OCI-LY7 (cell line): ENCODE results near the gene HRCT1. TPM values are rescaled to one million over a fixed set of nuclear protein-coding genes. Genes with fewer than 3 reads are reported as not detected.

ENCODE experiments used
- BruUV-seq: library from RNA; stranded (reverse); fragments of 400-500 nt; replicated peaks from 2 replicates; lab custom pipeline; 2021; lab: Mats Ljungman, UMichigan
- CTCF ChIA-PET: fragments of 300-600 bp; sonication (Branson Sonifier 250); formaldehyde crosslinking; loops from one replicate; lab custom pipeline; 2022; ENCODE audit warnings: antibody characterized with exemption; ENCODE audit not compliant: unreplicated experiment; lab: Charles Lee
- POLR2A ChIA-PET: fragments of 300-600 bp; sonication (Branson Sonifier 250); formaldehyde crosslinking; loops from one replicate; lab custom pipeline; 2022; ENCODE audit warnings: antibody characterized with exemption; lab: Charles Lee
- DNase-seq: peaks from one replicate; pipeline ENCODE4 v3.0.0-alpha.2; 2015; ENCODE audit warnings: low spot score
- H2AFZ ChIP-seq: fragments of 200-600 bp; sonication (generic), shearing (Covaris generic); 2 replicates; pipeline ENCODE4 v1.6.1; 2014; ENCODE audit warnings: mild to moderate bottlenecking, antibody characterized with exemption, low read length, moderate library complexity
- H3K27ac ChIP-seq: fragments of 200-600 bp; sonication (generic); 2 replicates; pipeline ENCODE4 v1.5.1; 2014; ENCODE audit warnings: mixed run types, low read depth, mild to moderate bottlenecking, moderate library complexity, low read length, inconsistent platforms; ENCODE audit not compliant: poor library complexity, severe bottlenecking
- H3K36me3 ChIP-seq: fragments of 200-600 bp; sonication (generic); 2 replicates; pipeline ENCODE4 v1.6.1; 2014; ENCODE audit warnings: mild to moderate bottlenecking, antibody characterized with exemption, low read length, moderate library complexity, mixed read lengths; ENCODE audit not compliant: insufficient read depth
- H3K4me1 ChIP-seq: fragments of 200-600 bp; sonication (generic); 2 replicates; pipeline ENCODE4 v1.5.1; 2014; ENCODE audit warnings: mild to moderate bottlenecking, low read length; ENCODE audit not compliant: insufficient read depth, poor library complexity, severe bottlenecking
- H3K4me2 ChIP-seq: fragments of 200-600 bp; sonication (generic); 2 replicates; pipeline ENCODE4 v1.6.1; 2014; ENCODE audit warnings: mild to moderate bottlenecking, low read length
- H3K4me3 ChIP-seq: fragments of 200-600 bp; sonication (generic); 2 replicates; pipeline ENCODE4 v1.5.1; 2014; ENCODE audit warnings: mild to moderate bottlenecking, low read depth, low read length; ENCODE audit not compliant: poor library complexity, severe bottlenecking
- H3K79me2 ChIP-seq: fragments of 200-600 bp; sonication (generic); 2 replicates; pipeline ENCODE4 v1.6.1; 2016; ENCODE audit warnings: low read depth, mild to moderate bottlenecking, low read length, moderate library complexity, mixed read lengths; ENCODE audit not compliant: insufficient read depth
- H3K9me2 ChIP-seq: fragments of 200-600 bp; sonication (generic); 2 replicates; pipeline ENCODE4 v1.6.1; 2016; ENCODE audit warnings: mild to moderate bottlenecking, low read length, mixed read lengths; ENCODE audit not compliant: insufficient read depth
- H3K9me3 ChIP-seq: fragments of 200-600 bp; sonication (generic); 2 replicates; pipeline ENCODE4 v1.6.1; 2014; ENCODE audit warnings: mild to moderate bottlenecking, mixed run types, low read length, mixed read lengths
- H4K20me1 ChIP-seq: fragments of 200-600 bp; sonication (generic); 2 replicates; pipeline ENCODE4 v1.6.1; 2014; ENCODE audit warnings: mild to moderate bottlenecking, antibody characterized with exemption, low read length, moderate library complexity, mixed read lengths; ENCODE audit not compliant: insufficient read depth
- EZH2phosphoT487 ChIP-seq: fragments of 200-600 bp; sonication (generic); IDR thresholded peaks from 2 replicates; pipeline ENCODE4 v1.6.1; 2018; ENCODE audit warnings: low read depth, borderline replicate concordance, mild to moderate bottlenecking, mixed run types, antibody characterized with exemption, low read length, moderate library complexity, mixed read lengths
- intact Hi-C: fragments of 100-400 bp; cut with micrococcal nuclease; formaldehyde crosslinking; loops from one replicate; pipeline ENCODE4 v1.10.0; 2022; ENCODE audit not compliant: unreplicated experiment
- total RNA-seq, 2 experiments: library from RNA; depleted of rRNA in 1 of 2; stranded (reverse); fragments of >200 nt in 1 of 2; shearing (Covaris generic) in 1 of 2; gene quantifications; 2 replicates each; pipeline ENCODE4 v1.2.3, GENCODE V29; 2014 to 2022
- TF ChIP-seq, protein P1 (sequence below): fragments of 200-600 bp; sonication (generic); conservative IDR thresholded peaks from 2 replicates; pipeline ENCODE4 v1.5.1; 2014; ENCODE audit warnings: mild to moderate bottlenecking, antibody characterized with exemption, low read length, moderate library complexity, mixed read lengths

The HRCT1 gene
- total RNA-seq, 2 experiments from 2014 or later = not detected

DNA sequence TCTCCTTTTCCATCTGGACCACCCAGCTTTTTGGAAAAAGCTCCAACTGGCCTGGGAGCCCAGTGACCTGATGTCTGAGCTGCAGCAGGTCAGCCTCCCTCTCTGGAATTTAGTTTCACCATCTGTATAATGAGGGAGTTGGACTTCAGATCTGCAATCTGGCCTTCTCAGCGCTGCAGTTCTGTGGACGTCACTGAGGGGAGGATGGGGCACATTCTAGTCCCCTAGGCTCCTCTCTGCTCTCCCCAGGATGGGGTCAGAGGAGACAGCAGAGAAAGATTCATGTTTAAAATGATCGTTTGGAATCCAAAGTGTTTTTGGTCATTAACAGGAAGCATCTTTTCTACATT is 46.0 kb upstream of the HRCT1 start:
- DNase-seq = no peak

DNA sequence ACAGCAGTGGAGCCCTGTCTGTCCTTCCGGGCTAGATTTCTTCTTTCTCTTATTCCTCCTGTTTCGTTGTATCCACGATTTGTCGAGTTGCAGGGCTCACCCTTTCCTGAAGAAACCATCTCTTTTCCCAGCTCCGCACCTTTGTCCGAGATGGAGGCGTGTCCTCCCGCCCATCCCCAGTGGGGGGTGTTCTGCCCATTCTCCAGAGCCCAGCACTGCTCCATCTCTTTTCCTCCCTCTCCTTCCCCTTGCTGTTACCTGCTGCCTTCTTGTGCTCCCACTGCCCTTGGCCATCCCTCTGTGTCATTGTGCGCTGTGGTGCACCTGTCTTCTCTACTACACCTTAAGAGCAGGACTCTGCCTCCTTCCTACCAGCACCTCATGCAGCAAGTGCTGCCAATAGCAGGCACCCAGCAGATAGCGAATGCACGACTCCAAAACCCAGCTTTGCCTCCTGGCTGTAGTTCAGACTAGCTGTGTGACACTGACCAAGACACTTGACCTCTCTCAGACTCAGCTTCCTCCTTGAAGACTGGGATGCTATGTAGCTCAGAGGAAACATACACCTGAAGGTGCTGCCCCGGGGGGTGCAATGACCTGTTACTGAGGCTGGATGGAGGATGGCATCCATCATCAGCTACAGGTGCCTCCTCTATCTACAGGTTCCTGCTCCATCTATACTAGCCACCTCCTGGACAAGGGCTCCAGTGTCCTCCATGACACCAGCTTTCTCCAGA is 44.7 kb upstream of the HRCT1 start:
- H3K4me1 ChIP-seq = no peaks in the 10 kb centered on the region
- H3K4me3 ChIP-seq = no peak overlapping the region
- TF ChIP-seq EZH2phosphoT487 = no peak
- TF ChIP-seq, protein P1, sequence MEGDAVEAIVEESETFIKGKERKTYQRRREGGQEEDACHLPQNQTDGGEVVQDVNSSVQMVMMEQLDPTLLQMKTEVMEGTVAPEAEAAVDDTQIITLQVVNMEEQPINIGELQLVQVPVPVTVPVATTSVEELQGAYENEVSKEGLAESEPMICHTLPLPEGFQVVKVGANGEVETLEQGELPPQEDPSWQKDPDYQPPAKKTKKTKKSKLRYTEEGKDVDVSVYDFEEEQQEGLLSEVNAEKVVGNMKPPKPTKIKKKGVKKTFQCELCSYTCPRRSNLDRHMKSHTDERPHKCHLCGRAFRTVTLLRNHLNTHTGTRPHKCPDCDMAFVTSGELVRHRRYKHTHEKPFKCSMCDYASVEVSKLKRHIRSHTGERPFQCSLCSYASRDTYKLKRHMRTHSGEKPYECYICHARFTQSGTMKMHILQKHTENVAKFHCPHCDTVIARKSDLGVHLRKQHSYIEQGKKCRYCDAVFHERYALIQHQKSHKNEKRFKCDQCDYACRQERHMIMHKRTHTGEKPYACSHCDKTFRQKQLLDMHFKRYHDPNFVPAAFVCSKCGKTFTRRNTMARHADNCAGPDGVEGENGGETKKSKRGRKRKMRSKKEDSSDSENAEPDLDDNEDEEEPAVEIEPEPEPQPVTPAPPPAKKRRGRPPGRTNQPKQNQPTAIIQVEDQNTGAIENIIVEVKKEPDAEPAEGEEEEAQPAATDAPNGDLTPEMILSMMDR = no peak
- no peaks in the 10 kb centered on the region for H3K79me2 ChIP-seq
- H2AFZ ChIP-seq = no peak overlapping the region
- H3K27ac ChIP-seq = no peak overlapping the region
- no TSS peak for BruUV-seq
- H4K20me1 ChIP-seq = no peaks in the 10 kb centered on the region
- intact Hi-C loops = no loop called here
- H3K9me2 ChIP-seq = no peaks in the 10 kb centered on the region
- DNase-seq = no peak
- ChIA-PET POLR2A (interaction anchor here (1.2 kb wide), 1 partner anchor 133 kb away, joined by 3 read pairs; no protein-coding TSS in a partner anchor), CTCF (no interaction called here)
- no peaks in the 10 kb centered on the region for H3K9me3 ChIP-seq
- no peaks in the 10 kb centered on the region for H3K36me3 ChIP-seq
- H3K4me2 ChIP-seq = no peak overlapping the region

More for the DNA sequence above, 46.0 kb upstream of the HRCT1 start:
- Histone ChIP-seq H4K20me1 (no peaks in the 10 kb centered on the region), H3K4me3 (no peak overlapping the region), H3K9me2 (no peaks in the 10 kb centered on the region), H3K36me3 (no peaks in the 10 kb centered on the region), H2AFZ (no peak overlapping the region), H3K4me2 (no peak overlapping the region), H3K79me2 (no peaks in the 10 kb centered on the region), H3K27ac (no peak overlapping the region), H3K9me3 (no peaks in the 10 kb centered on the region), H3K4me1 (no peaks in the 10 kb centered on the region)
- CTCF ChIA-PET = no interaction called here
- intact Hi-C loops = no loop called here
- TF ChIP-seq EZH2phosphoT487 = no peak
- TF ChIP-seq, protein P1 = no peak
- BruUV-seq = no TSS peak
- POLR2A ChIA-PET = interaction anchor here (0.6 kb wide), 1 partner anchor 21 kb away, joined by 3 read pairs; no protein-coding TSS in a partner anchor

DNA sequence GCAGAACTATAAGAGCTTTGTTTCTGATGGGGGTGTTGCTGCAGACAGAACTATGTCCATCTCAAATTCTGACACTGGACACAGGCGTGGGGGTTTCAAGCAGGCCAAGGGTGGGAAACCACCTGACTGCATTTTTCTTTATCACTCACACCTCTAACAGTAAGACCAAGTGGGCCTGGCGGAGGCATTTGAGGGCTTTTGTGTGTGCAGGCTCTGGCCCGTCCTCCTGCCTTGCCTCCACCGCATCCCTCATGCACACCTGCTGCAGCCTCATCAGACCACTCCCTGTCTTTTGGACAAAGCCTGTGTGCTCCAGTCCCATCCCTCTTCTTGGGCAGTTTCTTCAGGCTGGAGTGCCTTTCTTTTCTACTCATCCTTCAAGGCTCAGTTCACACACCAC is 43.7 kb upstream of the HRCT1 start:
- POLR2A ChIA-PET = no interaction called here

More for the DNA sequence above, 43.7 kb upstream of the HRCT1 start:
- DNase-seq = no peak
- H3K9me3 ChIP-seq = no peaks in the 10 kb centered on the region
- H3K27ac ChIP-seq = no peak overlapping the region
- TF ChIP-seq, protein P1 = no peak
- TF ChIP-seq EZH2phosphoT487 = no peak
- intact Hi-C loops = no loop called here
- no peaks in the 10 kb centered on the region for H3K9me2 ChIP-seq
- H3K4me1 ChIP-seq = no peaks in the 10 kb centered on the region
- no peaks in the 10 kb centered on the region for H3K79me2 ChIP-seq
- BruUV-seq = no TSS peak
- H4K20me1 ChIP-seq = no peaks in the 10 kb centered on the region
- no peak overlapping the region for H3K4me3 ChIP-seq
- no peak overlapping the region for H2AFZ ChIP-seq
- CTCF ChIA-PET = no interaction called here
- no peak overlapping the region for H3K4me2 ChIP-seq
- no peaks in the 10 kb centered on the region for H3K36me3 ChIP-seq
